ENCODE results near the gene INPP5A. TPM values are rescaled to one million over a fixed set of nuclear protein-coding genes. Genes with fewer than 3 reads are reported as not detected.
"Not testable (repeated sequence)": the region's sequence is repeated elsewhere in the genome, so short reads cannot be mapped to it uniquely, and the experiment has no call there.

INPP5A gene
- total RNA-seq, 1 donor from 2014 or later = 29.5 TPM

GRCh38 chr10:132770061-132771021 lies 232.8 kb downstream of the INPP5A start:
- Histone ChIP-seq H3K36me3 (ENCODE audit: control insufficient read depth, insufficient read depth, low read length) (peaks cover 2% of the 10 kb centered on the region), H3K27me3 (ENCODE audit: control insufficient read depth, insufficient read depth, low read length) (no peaks in the 10 kb centered on the region), H3K4me3 (ENCODE audit: low read depth, low read length) (no peak overlapping the region)
- TF ChIP-seq CTCF (IDR thresholded peaks at IDR 0.05; ENCODE audit: insufficient read depth, low read length, severe bottlenecking) = no peak
- FAIRE-seq (no peak), DNase-seq (ENCODE audit: low read depth) (no peak)

GRCh38 chr10:132772816-132773215 lies 235.2 kb downstream of the INPP5A start:
- not testable (repeated sequence) for H3K27me3 ChIP-seq (ENCODE audit: control insufficient read depth, insufficient read depth, low read length); DNase-seq (ENCODE audit: low read depth); FAIRE-seq; H3K4me3 ChIP-seq (ENCODE audit: low read depth, low read length); H3K36me3 ChIP-seq (ENCODE audit: control insufficient read depth, insufficient read depth, low read length)

- no peaks in the 10 kb centered on the region for H3K27me3 ChIP-seq (ENCODE audit: control insufficient read depth, insufficient read depth, low read length)
- no peak for TF ChIP-seq CTCF (IDR thresholded peaks at IDR 0.05; ENCODE audit: insufficient read depth, low read length, severe bottlenecking)
- H3K36me3 ChIP-seq (ENCODE audit: control insufficient read depth, insufficient read depth, low read length) = peaks cover 2% of the 10 kb centered on the region
- H3K4me3 ChIP-seq (ENCODE audit: low read depth, low read length) = no peak overlapping the region
- no peak for FAIRE-seq
- no peak for DNase-seq (ENCODE audit: low read depth)
These were observed 236.8 kb downstream of the INPP5A start for GRCh38 chr10:132774181-132774901.

GRCh38 chr10:132774902-132775863 lies 237.6 kb downstream of the INPP5A start:
- Histone ChIP-seq H3K4me3 (ENCODE audit: low read depth, low read length) (no peak overlapping the region), H3K36me3 (ENCODE audit: control insufficient read depth, insufficient read depth, low read length) (peaks cover 2% of the 10 kb centered on the region), H3K27me3 (ENCODE audit: control insufficient read depth, insufficient read depth, low read length) (no peaks in the 10 kb centered on the region)
- FAIRE-seq (no peak), DNase-seq (ENCODE audit: low read depth) (no peak)
- TF ChIP-seq CTCF (IDR thresholded peaks at IDR 0.05; ENCODE audit: insufficient read depth, low read length, severe bottlenecking) = no peak

- Histone ChIP-seq H3K27me3 (ENCODE audit: control insufficient read depth, insufficient read depth, low read length) (no peaks in the 10 kb centered on the region), H3K4me3 (ENCODE audit: low read depth, low read length) (no peak overlapping the region), H3K36me3 (ENCODE audit: control insufficient read depth, insufficient read depth, low read length) (peaks cover 2% of the 10 kb centered on the region)
- DNase-seq (ENCODE audit: low read depth) (no peak), FAIRE-seq (no peak)
- no peak for TF ChIP-seq CTCF (IDR thresholded peaks at IDR 0.05; ENCODE audit: insufficient read depth, low read length, severe bottlenecking)
These were observed 238.6 kb downstream of the INPP5A start for GRCh38 chr10:132776186-132776585.

Measured in bronchial epithelial cell (primary cell).